ENCODE data around the gene PLPPR1. TPM values are rescaled to one million over a fixed set of nuclear protein-coding genes. Genes with fewer than 3 reads are reported as not detected.
"Not testable (repeated sequence)": the region's sequence is repeated elsewhere in the genome, so short reads cannot be mapped to it uniquely, and the experiment has no call there.

PLPPR1 gene
- total and polyA plus RNA-seq, 9 donors = 0.07 to 1.1 (median 0.14) TPM; not detected in 5

GRCh38 chr9:101035098-101035497 is 6.6 kb downstream of the PLPPR1 start:
- intact Hi-C loops (cut with DNase I) = no loop called here
- WGBS, 3 donors = 65 to 75% (median 66%) methylated on average over 4 of the region's 4 CpGs
- Histone ChIP-seq H3K4me1 (ENCODE audit: insufficient read depth) (no peaks in the 10 kb centered on the region), H3K27ac (no peak overlapping the region), H3K27me3 (no peaks in the 10 kb centered on the region), H3K9me3 (no peaks in the 10 kb centered on the region), H3K36me3 (no peaks in the 10 kb centered on the region), H3K4me3 (no peak overlapping the region)
- TF ChIP-seq CTCF (IDR thresholded peaks at IDR 0.05) (no peak), POLR2A (IDR thresholded peaks at IDR 0.05) (no peak), EP300 (IDR thresholded peaks at IDR 0.05) (no peak)
- DNase-seq = no peak

- DNase-seq = no peak
- Histone ChIP-seq H3K9me3 (no peaks in the 10 kb centered on the region), H3K27ac (no peak overlapping the region), H3K36me3 (no peaks in the 10 kb centered on the region), H3K4me1 (ENCODE audit: insufficient read depth) (no peaks in the 10 kb centered on the region), H3K27me3 (no peaks in the 10 kb centered on the region), H3K4me3 (no peak overlapping the region)
- WGBS, 3 donors = 56 to 67% (median 58%) methylated on average over 3 of the region's 3 CpGs
- TF ChIP-seq EP300 (IDR thresholded peaks at IDR 0.05) (no peak), POLR2A (IDR thresholded peaks at IDR 0.05) (no peak)
- intact Hi-C loops (cut with DNase I) = no loop called here
Observed at GRCh38 chr9:101037430-101037829, 8.9 kb downstream of the PLPPR1 start.

- WGBS, 3 donors = 64 to 73% (median 72%) methylated on average over 4 of the region's 4 CpGs
- Histone ChIP-seq H3K9me3 (no peaks in the 10 kb centered on the region), H3K36me3 (no peaks in the 10 kb centered on the region), H3K27me3 (no peaks in the 10 kb centered on the region), H3K4me1 (ENCODE audit: insufficient read depth) (no peaks in the 10 kb centered on the region), H3K27ac (no peak overlapping the region), H3K4me3 (no peak overlapping the region)
- TF ChIP-seq POLR2A (IDR thresholded peaks at IDR 0.05) = no peak
- TF ChIP-seq CTCF (IDR thresholded peaks at IDR 0.05) = no peak
- TF ChIP-seq EP300 (IDR thresholded peaks at IDR 0.05) = no peak
- no peak for DNase-seq
- intact Hi-C loops (cut with DNase I) = no loop called here
Observed at GRCh38 chr9:101038488-101038887, 10.0 kb downstream of the PLPPR1 start.

DNA sequence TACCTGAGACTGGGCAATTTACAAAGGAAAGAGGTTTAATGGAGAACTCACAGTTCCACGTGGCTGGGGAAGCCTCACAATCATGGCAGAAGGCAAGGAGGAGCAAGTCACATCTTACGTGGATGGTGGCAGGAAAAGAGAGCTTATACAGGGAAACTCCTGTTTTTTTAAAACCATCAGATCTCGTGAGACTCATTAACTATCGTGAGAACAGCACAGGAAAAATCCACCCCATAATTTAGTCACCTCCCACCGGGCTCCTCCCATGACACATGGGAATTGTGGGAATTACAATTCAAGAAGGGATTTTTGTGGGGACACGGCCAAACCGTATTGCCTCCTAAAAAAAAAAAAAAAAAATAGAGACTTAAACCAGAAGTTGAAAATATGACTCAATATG is 11.1 kb downstream of the PLPPR1 start:
- H3K9me3 ChIP-seq; H3K4me1 ChIP-seq (ENCODE audit: insufficient read depth); H3K27ac ChIP-seq; H3K27me3 ChIP-seq; intact Hi-C loops (cut with DNase I); DNase-seq; H3K36me3 ChIP-seq; H3K4me3 ChIP-seq: not testable (repeated sequence)
- WGBS, 3 donors = 70 to 77% (median 77%) methylated on average over 7 of the region's 7 CpGs

DNA sequence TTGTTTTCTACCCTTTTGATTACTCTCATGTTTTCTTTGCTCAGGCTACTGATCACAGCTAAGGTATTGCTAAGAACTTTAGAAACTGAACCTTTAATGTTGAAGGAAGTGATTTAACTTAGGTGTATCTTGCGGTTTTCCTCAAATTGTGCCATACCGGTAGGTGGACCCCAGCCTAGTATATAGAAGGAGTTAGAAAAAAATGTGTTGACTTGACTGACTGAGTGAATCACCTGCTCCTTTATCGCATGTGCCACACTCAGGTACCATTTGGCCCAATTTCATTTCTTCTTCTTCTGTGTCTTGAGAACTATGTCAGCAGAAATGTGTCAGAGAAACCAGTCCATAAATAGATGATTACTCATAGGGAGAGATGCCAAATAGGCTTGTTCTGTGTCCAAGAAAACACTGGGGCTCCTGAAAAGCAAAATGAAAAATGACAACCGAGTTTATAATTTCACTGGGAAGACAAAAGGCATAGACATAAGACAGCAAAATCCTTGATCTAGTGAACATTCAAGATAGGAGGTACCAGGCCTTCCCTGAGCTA is 19.4 kb downstream of the PLPPR1 start:
- TF ChIP-seq CTCF (IDR thresholded peaks at IDR 0.05) (no peak), POLR2A (IDR thresholded peaks at IDR 0.05) (no peak), EP300 (IDR thresholded peaks at IDR 0.05) (no peak)
- Histone ChIP-seq H3K4me3 (no peak overlapping the region), H3K27me3 (no peaks in the 10 kb centered on the region), H3K27ac (no peak overlapping the region), H3K9me3 (no peaks in the 10 kb centered on the region), H3K36me3 (no peaks in the 10 kb centered on the region), H3K4me1 (ENCODE audit: insufficient read depth) (no peaks in the 10 kb centered on the region)
- 65 to 75% (median 74%) methylated on average over 4 of the region's 4 CpGs for WGBS, 3 donors
- DNase-seq = no peak
- intact Hi-C loops (cut with DNase I) = no loop called here
